CD14-positive monocyte (primary cell): Measurements from ENCODE around the gene RNFT2. TPM values are rescaled to one million over a fixed set of nuclear protein-coding genes. Genes with fewer than 3 reads are reported as not detected.

Experiments used
- DNase-seq, 3 donors: peaks; one replicate each; pipeline ENCODE4 v3.0.0-alpha.2; 2011 to 2022
- H2AFZ ChIP-seq: 2 replicates; pipeline ENCODE4 v1.6.0; 2012; ENCODE audit warnings: mild to moderate bottlenecking, low read depth, low read length, inconsistent platforms; ENCODE audit not compliant: insufficient read depth, poor library complexity, severe bottlenecking
- H3K27ac ChIP-seq, 2 donors: 1 replicate in 1 of 2; 2 replicates in 1 of 2; pipeline ENCODE4 v1.5.1; 2012 to 2013; ENCODE audit warnings: low read length in 2 of 2, control low read depth in 1 of 2, inconsistent platforms in 1 of 2, low read depth in 1 of 2, mild to moderate bottlenecking in 1 of 2
- H3K27me3 ChIP-seq, 2 donors: one replicate each; pipeline versions ENCODE4 v1.6.0 to v1.6.1; 2011 to 2013; ENCODE audit warnings: low read length in 2 of 2; ENCODE audit not compliant: control insufficient read depth in 2 of 2, insufficient read depth in 2 of 2
- H3K36me3 ChIP-seq, 2 donors: replicated peaks in 1 of 2; 1 replicate in 1 of 2; 2 replicates in 1 of 2; pipeline versions ENCODE4 v1.5.1 to v1.6.1; 2012 to 2013; ENCODE audit warnings: low read length in 2 of 2, control low read depth in 1 of 2, inconsistent platforms in 1 of 2, mild to moderate bottlenecking in 1 of 2; ENCODE audit not compliant: insufficient read depth in 2 of 2, control insufficient read depth in 1 of 2
- H3K4me1 ChIP-seq, 2 donors: 1 replicate in 1 of 2; 2 replicates in 1 of 2; pipeline versions ENCODE4 v1.5.1 to v1.6.1; 2012 to 2013; ENCODE audit warnings: low read length in 2 of 2, control low read depth in 1 of 2, inconsistent platforms in 1 of 2, mild to moderate bottlenecking in 1 of 2, moderate library complexity in 1 of 2; ENCODE audit not compliant: insufficient read depth in 2 of 2, control insufficient read depth in 1 of 2
- H3K4me2 ChIP-seq: replicated peaks from 2 replicates; pipeline ENCODE3; 2012; ENCODE audit warnings: low read length, moderate library complexity, mild to moderate bottlenecking; ENCODE audit not compliant: poor library complexity, severe bottlenecking; ENCODE audit errors: extremely low read depth
- H3K4me3 ChIP-seq, 3 experiments: fragments of 200-600 bp in 1 of 3; sonication (generic) in 1 of 3; replicated peaks in 1 of 3; 1 replicate in 2 of 3; 2 replicates in 1 of 3; pipeline ENCODE4 v1.5.1; 2011 to 2013; ENCODE audit warnings: low read length in 3 of 3, mild to moderate bottlenecking in 3 of 3, control low read depth in 2 of 3, low read depth in 2 of 3, inconsistent platforms in 1 of 3, moderate library complexity in 1 of 3
- H3K79me2 ChIP-seq: 2 replicates; pipeline ENCODE4 v1.6.0; 2012; ENCODE audit warnings: mild to moderate bottlenecking, control low read depth, inconsistent platforms, low read length, moderate library complexity; ENCODE audit not compliant: insufficient read depth
- H3K9ac ChIP-seq: 2 replicates; pipeline ENCODE4 v1.6.0; 2017; ENCODE audit warnings: low read length, mild to moderate bottlenecking; ENCODE audit not compliant: insufficient read depth, poor library complexity, severe bottlenecking
- H3K9me3 ChIP-seq, 2 donors: replicated peaks in 1 of 2; 1 replicate in 1 of 2; 2 replicates in 1 of 2; pipeline versions ENCODE4 v1.5.1 to v1.6.1; 2012 to 2013; ENCODE audit warnings: low read length in 2 of 2, control low read depth in 1 of 2; ENCODE audit not compliant: control insufficient read depth in 1 of 2, insufficient read depth in 1 of 2
- H4K20me1 ChIP-seq: 2 replicates; pipeline ENCODE4 v1.6.0; 2012; ENCODE audit warnings: mild to moderate bottlenecking, low read length, control low read depth, moderate library complexity; ENCODE audit not compliant: insufficient read depth
- H3K27ac Mint-ChIP-seq, 7 donors: one replicate each; pipeline ENCODE4 v1.8.0; 2020; ENCODE audit warnings: mild to moderate bottlenecking in 7 of 7, mixed read lengths in 7 of 7, moderate library complexity in 6 of 7, inconsistent platforms in 2 of 7
- H3K27me3 Mint-ChIP-seq, 3 donors: one replicate each; pipeline ENCODE4 v1.8.0; 2021 to 2022; ENCODE audit warnings: low read depth in 3 of 3, mild to moderate bottlenecking in 3 of 3, mixed read lengths in 3 of 3, moderate library complexity in 3 of 3, inconsistent platforms in 1 of 3
- H3K36me3 Mint-ChIP-seq, 2 donors: one replicate each; pipeline ENCODE4 v1.8.0; 2020; ENCODE audit warnings: mixed read lengths in 2 of 2, inconsistent platforms in 1 of 2, mild to moderate bottlenecking in 1 of 2
- H3K4me1 Mint-ChIP-seq: one replicate; pipeline ENCODE4 v1.8.0; 2020; ENCODE audit warnings: mild to moderate bottlenecking, mixed read lengths
- H3K4me3 Mint-ChIP-seq, 2 donors: one replicate each; pipeline ENCODE4 v1.8.0; 2020; ENCODE audit warnings: mild to moderate bottlenecking in 2 of 2, mixed read lengths in 2 of 2, moderate library complexity in 1 of 2
- H3K9me3 Mint-ChIP-seq, 7 donors: one replicate each; pipeline ENCODE4 v1.8.0; 2020 to 2022; ENCODE audit warnings: mixed read lengths in 7 of 7, mild to moderate bottlenecking in 6 of 7, moderate library complexity in 6 of 7, inconsistent platforms in 2 of 7
- WGBS: methylation state at CpG from one replicate; pipeline ENCODE4 v1.1.5; 2013; ENCODE audit warnings: missing lambda C conversion rate; ENCODE audit not compliant: insufficient coverage; 5-methylcytosine and 5-hydroxymethylcytosine counted together
- intact Hi-C, 2 donors: fragments of 100-400 bp; cut with micrococcal nuclease; formaldehyde crosslinking; loops; one replicate each; pipeline versions ENCODE4 v1.15.0 to v1.15.1; 2023
- polyA plus RNA-seq, 3 donors: library from polyadenylated mRNA; depleted of rRNA in 1 of 3; unstranded in 2 of 3; stranded (reverse) in 1 of 3; fragments of 300-500 nt in 2 of 3; fragments of >200 nt in 1 of 3; fragmentation: Illumina TruSeq in 2 of 3; gene quantifications; 1 replicate in 2 of 3; 2 replicates in 1 of 3; pipeline ENCODE4 v1.2.3, GENCODE V29; 2012 to 2021
- TF ChIP-seq, protein P1 (sequence below): fragments of 200-600 bp; IDR thresholded peaks from one replicate; pipeline ENCODE4 v1.8.0; 2022; ENCODE audit warnings: antibody characterized with exemption, mild to moderate bottlenecking

Gene RNFT2
- polyA plus RNA-seq, 3 donors = 0.05 TPM; not detected in 2

DNA sequence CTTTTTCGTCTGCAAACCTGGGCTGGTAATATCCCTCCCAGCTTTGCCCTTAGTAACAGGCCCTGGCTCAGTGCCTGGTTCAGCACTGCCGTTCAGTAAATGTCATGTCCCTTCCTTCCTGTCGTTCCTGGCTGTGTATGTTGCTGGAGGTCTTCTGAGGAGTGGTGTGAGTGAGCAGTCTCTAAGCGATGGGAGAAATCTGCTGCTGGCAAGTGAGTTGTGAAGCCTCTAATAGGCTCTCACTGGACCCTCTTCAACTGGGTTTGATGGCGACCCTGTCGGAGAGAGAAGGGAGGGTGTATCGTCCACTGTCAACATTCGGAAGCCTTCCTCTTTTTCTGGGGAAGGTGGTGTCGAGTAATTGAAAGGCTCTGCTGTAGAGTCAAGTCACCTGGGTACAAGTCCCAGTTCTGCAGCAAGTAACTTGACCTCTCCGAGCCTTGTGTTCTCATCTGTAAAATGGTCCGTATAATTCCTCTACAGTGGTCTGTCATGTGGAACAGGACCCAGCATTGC, 80.3 kb downstream of the RNFT2 start:
- H4K20me1 ChIP-seq = no peaks in the 10 kb centered on the region
- no peak overlapping the region for H3K27ac ChIP-seq
- H3K27me3 ChIP-seq = no peaks in the 10 kb centered on the region
- TF ChIP-seq, protein P1, sequence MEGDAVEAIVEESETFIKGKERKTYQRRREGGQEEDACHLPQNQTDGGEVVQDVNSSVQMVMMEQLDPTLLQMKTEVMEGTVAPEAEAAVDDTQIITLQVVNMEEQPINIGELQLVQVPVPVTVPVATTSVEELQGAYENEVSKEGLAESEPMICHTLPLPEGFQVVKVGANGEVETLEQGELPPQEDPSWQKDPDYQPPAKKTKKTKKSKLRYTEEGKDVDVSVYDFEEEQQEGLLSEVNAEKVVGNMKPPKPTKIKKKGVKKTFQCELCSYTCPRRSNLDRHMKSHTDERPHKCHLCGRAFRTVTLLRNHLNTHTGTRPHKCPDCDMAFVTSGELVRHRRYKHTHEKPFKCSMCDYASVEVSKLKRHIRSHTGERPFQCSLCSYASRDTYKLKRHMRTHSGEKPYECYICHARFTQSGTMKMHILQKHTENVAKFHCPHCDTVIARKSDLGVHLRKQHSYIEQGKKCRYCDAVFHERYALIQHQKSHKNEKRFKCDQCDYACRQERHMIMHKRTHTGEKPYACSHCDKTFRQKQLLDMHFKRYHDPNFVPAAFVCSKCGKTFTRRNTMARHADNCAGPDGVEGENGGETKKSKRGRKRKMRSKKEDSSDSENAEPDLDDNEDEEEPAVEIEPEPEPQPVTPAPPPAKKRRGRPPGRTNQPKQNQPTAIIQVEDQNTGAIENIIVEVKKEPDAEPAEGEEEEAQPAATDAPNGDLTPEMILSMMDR = no peak
- H3K4me1 Mint-ChIP-seq = peaks cover 15% of the 10 kb centered on the region
- peaks cover 1 to 13% (median 5%) of the 10 kb centered on the region in 3 donors for H3K27me3 Mint-ChIP-seq
- peak overlapping the region; percentile 99 for H2AFZ ChIP-seq
- H3K36me3 ChIP-seq = no peaks in the 10 kb centered on the region
- intact Hi-C loops = loop anchor here (2.0 to 5.0 kb wide), 2 partner anchors 80 to 81 kb away; partner anchors contain the start of genes RNFT2 (in 2 of the 2) and SPRING1 (in 2 of the 2)
- DNase-seq = peak; percentile 12 to 37 (median 19)
- H3K4me3 Mint-ChIP-seq = peak overlapping the region; percentile 96 to 99
- peak overlapping the region; percentile 90 to 96 (median 93) for H3K27ac Mint-ChIP-seq
- H3K4me2 ChIP-seq = peak overlapping the region; percentile 91
- no peaks in the 10 kb centered on the region for H3K36me3 Mint-ChIP-seq
- H3K4me1 ChIP-seq = peaks cover 10 to 12% of the 10 kb centered on the region in 2 donors
- WGBS = 5% methylated on average over 7 of the region's 11 CpGs
- H3K79me2 ChIP-seq = no peaks in the 10 kb centered on the region
- H3K4me3 ChIP-seq = peak overlapping the region; percentile 77 to 89 (median 89)
- no peaks in the 10 kb centered on the region for H3K9me3 Mint-ChIP-seq
- peak overlapping the region; percentile 80 for H3K9ac ChIP-seq
- no peaks in the 10 kb centered on the region for H3K9me3 ChIP-seq

DNA sequence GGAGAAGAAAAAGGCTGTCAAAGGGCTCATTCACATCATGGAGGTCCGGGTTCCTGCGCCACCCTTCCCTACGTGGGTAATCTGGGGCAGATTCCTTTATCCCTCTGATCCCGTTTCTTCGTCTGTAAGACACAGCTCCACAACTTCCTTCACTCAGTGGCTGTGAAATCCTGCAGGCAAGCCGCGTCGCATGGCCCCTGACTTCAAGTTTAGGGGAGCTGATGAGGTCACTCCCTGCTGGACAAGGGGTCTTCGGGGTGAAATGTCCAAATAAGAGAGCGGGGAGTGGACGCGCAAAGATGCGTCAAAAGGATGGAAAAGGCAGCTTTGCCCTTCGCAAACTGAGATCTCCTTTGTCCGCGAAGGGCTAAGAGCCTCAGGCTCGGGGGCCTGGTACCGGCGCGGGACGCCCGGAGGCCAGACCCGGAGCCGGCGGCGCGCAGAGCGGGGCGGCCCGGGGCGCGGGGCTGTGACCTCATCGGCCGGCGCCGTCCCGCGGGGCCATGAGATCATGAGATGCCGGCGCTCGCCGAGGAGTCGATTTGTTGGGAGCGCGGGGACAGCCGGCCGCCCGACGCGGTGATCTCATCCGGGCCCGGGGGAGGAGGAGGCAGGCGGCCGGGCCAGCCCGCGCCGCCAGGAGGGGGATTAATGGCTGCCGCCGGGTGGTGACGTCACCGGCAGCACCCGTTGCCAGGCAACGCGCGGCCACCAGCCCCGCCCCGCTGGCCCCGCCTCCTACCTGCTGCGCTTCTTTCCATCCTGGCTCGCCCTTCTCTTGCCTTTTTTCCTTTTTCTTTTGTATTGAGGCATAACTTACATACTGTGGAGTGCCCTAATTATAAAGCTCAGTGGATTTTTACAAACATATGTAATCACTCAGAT, 81.1 kb downstream of the RNFT2 start:
- H3K9me3 Mint-ChIP-seq = peaks cover 0 to 5% (median 0%) of the 10 kb centered on the region in 7 donors
- intact Hi-C loops = loop anchor here (2.0 to 5.0 kb wide), 2 partner anchors 80 to 82 kb away; partner anchors contain the start of genes RNFT2 (in 2 of the 2) and SPRING1 (in 2 of the 2)
- peak; percentile 74 to 91 (median 80) for DNase-seq
- Histone ChIP-seq H3K36me3 (no peaks in the 10 kb centered on the region), H3K27me3 (no peaks in the 10 kb centered on the region), H3K9ac (peak overlapping the region; percentile 80), H3K9me3 (peaks cover 0 to under 1% of the 10 kb centered on the region in 2 donors), H3K79me2 (no peaks in the 10 kb centered on the region), H4K20me1 (no peaks in the 10 kb centered on the region), H3K4me3 (peak overlapping the region; percentile 77 to 89 (median 89)), H2AFZ (peak overlapping the region; percentile 99), H3K4me1 (peaks cover 10 to 12% of the 10 kb centered on the region in 2 donors), H3K27ac (peak overlapping the region; percentile 54 to 77), H3K4me2 (peak overlapping the region; percentile 91)
- WGBS = under 1% methylated on average over 63 of the region's 70 CpGs
- peak overlapping the region; percentile 90 to 96 (median 93) for H3K27ac Mint-ChIP-seq
- peaks cover 1 to 13% (median 5%) of the 10 kb centered on the region in 3 donors for H3K27me3 Mint-ChIP-seq
- H3K4me1 Mint-ChIP-seq = peaks cover 15% of the 10 kb centered on the region
- H3K36me3 Mint-ChIP-seq = no peaks in the 10 kb centered on the region
- H3K4me3 Mint-ChIP-seq = peak overlapping the region; percentile 96 to 99
- TF ChIP-seq, protein P1 = no peak
